Mesothelial cell of epicardium (in vitro differentiated cells): ENCODE data around the gene SLC48A1. TPM values are rescaled to one million over a fixed set of nuclear protein-coding genes. Genes with fewer than 3 reads are reported as not detected.

ENCODE experiments used
- DNase-seq, 2 experiments: peaks; one replicate each; pipeline ENCODE4 v3.0.0; 2021; ENCODE audit warnings: low spot score in 2 of 2; ENCODE audit not compliant: unreplicated experiment in 2 of 2
- H3K27ac Mint-ChIP-seq: 2 replicates; pipeline ENCODE4 v1.8.0; 2021; ENCODE audit warnings: mixed read lengths
- H3K27me3 Mint-ChIP-seq: 2 replicates; pipeline ENCODE4 v1.8.0; 2021; ENCODE audit warnings: low read depth, mixed read lengths
- H3K36me3 Mint-ChIP-seq: 2 replicates; pipeline ENCODE4 v1.8.0; 2021; ENCODE audit warnings: mixed read lengths
- H3K4me1 Mint-ChIP-seq: 2 replicates; pipeline ENCODE4 v1.8.0; 2021; ENCODE audit warnings: mixed read lengths
- H3K4me3 Mint-ChIP-seq: 2 replicates; pipeline ENCODE4 v1.8.0; 2021; ENCODE audit warnings: mild to moderate bottlenecking, moderate library complexity, mixed read lengths
- H3K9me3 Mint-ChIP-seq: 2 replicates; pipeline ENCODE4 v1.8.0; 2021; ENCODE audit warnings: mixed read lengths
- CTCF ChIP-seq: fragments of 200-600 bp; sonication (generic); IDR thresholded peaks from one replicate; pipeline ENCODE4 v1.5.0; 2021; ENCODE audit warnings: antibody characterized with exemption; ENCODE audit not compliant: unreplicated experiment
- total RNA-seq: library from RNA; stranded (reverse); gene quantifications from 3 replicates; pipeline ENCODE4 v1.2.1, GENCODE V29; 2021

SLC48A1 gene
- total RNA-seq, 1 donor from 2014 or later, result 27.7 TPM

DNA sequence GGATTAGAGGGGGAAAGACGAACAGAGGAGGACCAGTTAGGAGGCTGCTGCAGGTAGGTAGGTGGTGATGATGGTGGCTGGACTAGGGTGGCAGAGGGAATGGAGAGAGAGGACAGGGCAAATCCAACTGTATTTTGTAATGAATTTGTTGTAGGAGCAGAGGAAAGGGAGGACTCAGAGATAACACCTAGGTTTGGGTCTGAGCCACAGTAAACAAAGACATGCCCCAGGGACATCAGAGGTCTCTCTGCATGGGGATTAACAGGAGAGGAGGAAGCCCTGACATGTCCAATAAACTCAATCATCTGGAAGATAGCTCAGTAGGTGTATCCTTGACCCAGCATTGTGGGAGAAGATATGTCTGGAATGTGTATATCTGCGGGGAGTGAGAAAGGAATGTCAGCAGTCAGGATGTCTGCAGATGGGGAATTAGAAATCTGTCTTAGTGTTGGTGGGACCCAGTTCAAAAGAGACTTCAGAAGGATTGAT, 4.7 kb upstream of the SLC48A1 start:
- Mint-ChIP-seq H3K9me3 (no peaks in the 10 kb centered on the region), H3K4me3 (no peak overlapping the region), H3K27me3 (no peaks in the 10 kb centered on the region), H3K27ac (no peak overlapping the region), H3K36me3 (no peaks in the 10 kb centered on the region), H3K4me1 (peaks cover 37% of the 10 kb centered on the region)
- no peak for DNase-seq
- TF ChIP-seq CTCF, result no peak

- no peaks in the 10 kb centered on the region for H3K27me3 Mint-ChIP-seq
- no peak overlapping the region for H3K4me3 Mint-ChIP-seq
- TF ChIP-seq CTCF, result no peak
- peaks cover 30% of the 10 kb centered on the region for H3K4me1 Mint-ChIP-seq
- no peaks in the 10 kb centered on the region for H3K9me3 Mint-ChIP-seq
- no peaks in the 10 kb centered on the region for H3K36me3 Mint-ChIP-seq
- no peak overlapping the region for H3K27ac Mint-ChIP-seq
- no peak for DNase-seq
Observed at GRCh38 chr12:47769234-47770085, 3.6 kb upstream of the SLC48A1 start.

DNA sequence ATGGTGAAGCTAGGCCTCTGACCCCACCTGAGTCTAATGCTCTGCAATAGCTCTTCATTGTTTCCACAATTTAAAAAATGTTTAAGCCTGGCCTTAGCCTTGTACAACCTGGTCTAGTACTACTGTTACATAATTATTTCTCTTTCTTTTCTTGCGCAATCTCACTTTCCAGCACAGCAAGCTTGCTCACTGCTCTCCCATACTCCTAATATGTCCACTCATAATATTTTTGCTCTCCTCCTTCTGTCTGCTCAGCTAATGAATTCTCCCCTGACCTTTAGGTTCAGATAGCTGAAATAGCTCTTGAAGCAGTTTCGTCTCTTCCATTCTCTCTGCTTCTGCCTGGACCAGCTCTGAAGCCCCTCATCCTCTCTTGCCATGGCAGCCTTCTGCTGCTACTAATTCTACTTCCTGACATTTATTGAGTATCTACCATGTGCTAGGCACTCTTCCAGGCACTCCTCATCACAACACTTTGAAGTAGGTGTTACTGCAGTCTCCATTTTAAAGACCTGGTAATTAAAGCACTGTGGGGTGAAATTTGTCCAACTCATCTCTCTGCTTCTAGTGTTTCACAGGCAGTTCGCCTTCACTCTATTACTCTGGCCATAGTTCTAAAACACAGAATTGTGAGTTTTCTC, 2.8 kb upstream of the SLC48A1 start:
- H3K27me3 Mint-ChIP-seq, result no peaks in the 10 kb centered on the region
- H3K4me3 Mint-ChIP-seq, result no peak overlapping the region
- H3K36me3 Mint-ChIP-seq, result no peaks in the 10 kb centered on the region
- no peaks in the 10 kb centered on the region for H3K9me3 Mint-ChIP-seq
- TF ChIP-seq CTCF, result no peak
- peaks cover 37% of the 10 kb centered on the region for H3K4me1 Mint-ChIP-seq
- no peak for DNase-seq
- H3K27ac Mint-ChIP-seq, result no peak overlapping the region

DNA sequence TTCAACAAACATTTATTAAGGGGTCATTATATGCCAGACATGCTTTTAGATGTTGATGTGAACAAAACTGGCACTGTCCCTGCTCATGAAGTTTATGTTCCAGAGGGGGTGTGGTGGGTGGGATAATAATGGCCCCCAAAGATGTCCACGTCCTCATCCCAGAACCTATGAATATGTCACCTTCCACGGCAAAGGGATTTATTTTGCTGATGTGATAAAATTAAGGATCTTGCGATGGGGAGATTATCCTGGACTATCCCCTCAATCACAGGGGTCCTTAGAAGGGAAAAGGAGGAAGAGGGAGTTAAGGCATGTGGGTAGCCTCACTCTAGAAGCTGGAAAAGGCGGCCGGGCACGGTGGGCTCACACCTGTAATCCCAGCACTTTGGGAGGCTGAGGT, 1.7 kb upstream of the SLC48A1 start:
- Mint-ChIP-seq H3K4me3 (no peak overlapping the region), H3K27ac (no peak overlapping the region), H3K36me3 (no peaks in the 10 kb centered on the region), H3K9me3 (no peaks in the 10 kb centered on the region), H3K4me1 (peaks cover 38% of the 10 kb centered on the region), H3K27me3 (no peaks in the 10 kb centered on the region)
- TF ChIP-seq CTCF, result no peak
- no peak for DNase-seq

DNA sequence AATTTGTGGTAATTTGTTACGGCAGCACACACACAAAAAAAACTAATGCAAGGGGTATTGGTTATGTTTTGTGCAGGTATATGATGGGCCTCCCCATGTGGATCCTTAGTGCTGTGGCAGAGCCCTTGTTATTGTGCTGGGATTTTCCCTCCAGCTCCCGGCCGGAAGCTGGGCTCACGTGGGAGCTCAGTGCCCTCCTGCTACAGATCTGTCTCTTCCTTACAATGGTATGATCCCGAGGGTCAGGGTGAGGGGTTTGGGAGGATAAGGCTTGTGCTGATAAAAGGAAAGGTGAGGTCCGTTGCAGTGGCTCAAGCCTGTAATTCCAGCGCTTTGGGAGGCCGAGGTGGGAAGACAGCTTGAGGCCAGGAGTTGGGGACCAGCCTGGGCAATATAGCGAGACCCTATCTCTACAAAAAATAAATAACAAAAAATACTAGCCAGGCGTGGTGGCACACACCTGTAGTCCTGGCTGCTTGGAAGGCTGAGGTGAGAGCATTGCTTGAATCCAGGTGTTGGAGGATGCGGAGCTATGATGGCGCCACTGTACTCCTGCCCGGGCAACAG, 861 bp upstream of the SLC48A1 start:
- no peak for DNase-seq
- H3K4me1 Mint-ChIP-seq, result peaks cover 42% of the 10 kb centered on the region
- no peaks in the 10 kb centered on the region for H3K36me3 Mint-ChIP-seq
- peak overlapping the region; percentile 79 for H3K4me3 Mint-ChIP-seq
- H3K27me3 Mint-ChIP-seq, result no peaks in the 10 kb centered on the region
- no peaks in the 10 kb centered on the region for H3K9me3 Mint-ChIP-seq
- peak overlapping the region; percentile 94 for H3K27ac Mint-ChIP-seq
- no peak for TF ChIP-seq CTCF
